ENCODE data around the gene SCP2D1.

The SCP2D1 gene

DNA sequence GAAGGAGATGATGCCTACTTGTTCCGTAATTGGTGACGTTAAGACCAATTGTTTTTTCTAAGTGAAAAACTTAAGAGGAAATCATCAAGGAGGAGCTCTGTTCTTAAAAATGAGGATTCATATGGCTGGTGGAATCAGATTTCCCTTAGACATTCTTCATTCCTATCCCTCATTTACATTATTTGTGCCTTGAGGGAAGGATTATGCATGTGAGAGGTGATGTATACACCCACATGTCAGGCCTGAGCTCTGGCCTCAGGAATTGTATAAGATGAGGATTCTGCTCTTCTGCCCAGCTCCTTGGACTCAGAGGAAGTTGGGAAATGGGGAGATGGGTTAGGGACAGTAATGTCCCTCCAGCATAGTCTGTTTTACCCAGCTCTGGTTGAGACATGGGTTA is 42.3 kb downstream of the SCP2D1 start:
- TF ChIP-seq, protein P1, sequence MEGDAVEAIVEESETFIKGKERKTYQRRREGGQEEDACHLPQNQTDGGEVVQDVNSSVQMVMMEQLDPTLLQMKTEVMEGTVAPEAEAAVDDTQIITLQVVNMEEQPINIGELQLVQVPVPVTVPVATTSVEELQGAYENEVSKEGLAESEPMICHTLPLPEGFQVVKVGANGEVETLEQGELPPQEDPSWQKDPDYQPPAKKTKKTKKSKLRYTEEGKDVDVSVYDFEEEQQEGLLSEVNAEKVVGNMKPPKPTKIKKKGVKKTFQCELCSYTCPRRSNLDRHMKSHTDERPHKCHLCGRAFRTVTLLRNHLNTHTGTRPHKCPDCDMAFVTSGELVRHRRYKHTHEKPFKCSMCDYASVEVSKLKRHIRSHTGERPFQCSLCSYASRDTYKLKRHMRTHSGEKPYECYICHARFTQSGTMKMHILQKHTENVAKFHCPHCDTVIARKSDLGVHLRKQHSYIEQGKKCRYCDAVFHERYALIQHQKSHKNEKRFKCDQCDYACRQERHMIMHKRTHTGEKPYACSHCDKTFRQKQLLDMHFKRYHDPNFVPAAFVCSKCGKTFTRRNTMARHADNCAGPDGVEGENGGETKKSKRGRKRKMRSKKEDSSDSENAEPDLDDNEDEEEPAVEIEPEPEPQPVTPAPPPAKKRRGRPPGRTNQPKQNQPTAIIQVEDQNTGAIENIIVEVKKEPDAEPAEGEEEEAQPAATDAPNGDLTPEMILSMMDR (IDR thresholded peaks at IDR 0.05; ENCODE audit: control extremely low read depth, extremely low read depth, low read depth, missing control alignments), result no peak
- CTCF ChIA-PET, result no interaction called here
- POLR2A ChIA-PET, result no interaction called here
- DNase-seq (ENCODE audit: extremely low spot score), result no peak

DNA sequence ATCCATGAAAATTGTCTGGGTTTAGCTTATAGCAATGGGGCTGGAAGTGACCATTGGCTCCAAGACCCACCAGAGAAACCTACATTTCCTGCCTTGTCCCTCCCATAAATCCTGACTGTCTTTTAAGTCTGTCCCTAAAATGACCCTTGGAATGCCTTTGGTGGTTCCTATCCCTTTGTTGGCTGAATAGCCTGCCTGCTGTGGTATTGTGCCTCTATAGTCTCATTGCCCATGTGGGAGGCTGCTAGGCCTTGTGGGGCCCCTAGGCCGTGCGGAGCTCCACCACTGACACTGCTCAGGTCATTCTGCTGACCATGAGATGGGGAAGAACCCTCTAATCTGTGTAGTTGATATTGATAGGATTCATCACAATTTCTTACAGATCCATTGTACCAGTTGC is 43.3 kb downstream of the SCP2D1 start:
- TF ChIP-seq, protein P1 (IDR thresholded peaks at IDR 0.05; ENCODE audit: control extremely low read depth, extremely low read depth, low read depth, missing control alignments), result no peak
- DNase-seq (ENCODE audit: extremely low spot score), result no peak
- CTCF ChIA-PET, result no interaction called here

DNA sequence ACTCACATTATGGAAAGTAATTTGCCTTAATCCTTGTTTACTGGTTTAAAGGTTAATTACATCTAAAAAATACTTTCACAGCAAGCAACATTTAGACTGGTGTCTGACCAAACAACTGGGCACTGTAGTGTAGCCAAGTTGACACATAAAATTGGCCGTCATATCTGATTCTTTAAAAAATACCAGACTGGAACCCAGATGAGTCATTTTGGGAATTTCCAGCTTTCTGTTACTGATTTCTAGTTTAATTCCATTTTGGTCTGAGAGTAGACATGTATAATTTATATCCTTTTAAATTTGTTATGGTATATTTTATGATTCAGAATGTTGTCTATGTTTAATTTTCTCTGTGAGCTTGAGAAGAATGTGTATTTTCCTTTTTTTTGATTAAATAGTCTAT is 44.1 kb downstream of the SCP2D1 start:
- no peak for DNase-seq (ENCODE audit: extremely low spot score)
- TF ChIP-seq, protein P1 (IDR thresholded peaks at IDR 0.05; ENCODE audit: control extremely low read depth, extremely low read depth, low read depth, missing control alignments), result no peak
- ChIA-PET CTCF (no interaction called here), POLR2A (no interaction called here)

More for the DNA sequence above, 43.3 kb downstream of the SCP2D1 start:
- POLR2A ChIA-PET, result no interaction called here

DNA sequence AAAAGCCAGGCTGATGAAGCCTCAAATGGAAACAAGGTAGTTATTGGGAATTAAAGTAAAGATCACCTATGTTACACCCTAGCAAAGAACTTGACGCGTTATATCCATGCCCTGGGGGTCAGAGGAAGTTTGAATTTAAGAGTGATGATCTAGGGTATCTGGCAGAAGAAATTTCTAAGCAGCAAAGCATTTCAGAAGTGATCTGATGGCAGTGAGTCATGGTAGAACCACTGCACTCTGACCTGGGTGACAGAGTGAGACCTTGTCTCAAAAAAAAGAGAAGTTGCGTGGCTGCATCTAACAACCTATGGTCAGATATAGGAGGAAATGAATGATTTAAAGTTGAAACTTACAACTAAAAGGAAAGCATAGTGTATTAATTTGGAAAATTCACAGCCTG is 45.2 kb downstream of the SCP2D1 start:
- CTCF ChIA-PET, result no interaction called here
- POLR2A ChIA-PET, result no interaction called here

More for the DNA sequence above, 45.2 kb downstream of the SCP2D1 start:
- TF ChIP-seq, protein P1 (IDR thresholded peaks at IDR 0.05; ENCODE audit: control extremely low read depth, extremely low read depth, low read depth, missing control alignments), result no peak
- no peak for DNase-seq (ENCODE audit: extremely low spot score)
